Activated CD8-positive, alpha-beta memory T cell treated with anti-CD3 and anti-CD28 coated beads for 4 hours (primary cell): ENCODE results near the gene AKAP17A.
"Not testable (repeated sequence)": the region's sequence is repeated elsewhere in the genome, so short reads cannot be mapped to it uniquely, and the experiment has no call there.

Experiments used
- DNase-seq, 2 donors: peaks; one replicate each; pipeline ENCODE4 v3.0.0-alpha.2; 2020; ENCODE audit warnings: low read depth in 2 of 2

The AKAP17A gene

GRCh38 chrX:1602299-1602698, 10.9 kb downstream of the AKAP17A start:
- DNase-seq = no peak

- no peak for DNase-seq
These were observed 15.1 kb downstream of the AKAP17A start for GRCh38 chrX:1606496-1606895.

GRCh38 chrX:1609311-1609710, 17.9 kb downstream of the AKAP17A start:
- no peak for DNase-seq

- DNase-seq = no peak
These were observed 18.4 kb downstream of the AKAP17A start for GRCh38 chrX:1609762-1610161.

- DNase-seq = no peak
These were observed 18.8 kb downstream of the AKAP17A start for GRCh38 chrX:1610166-1610565.

- no peak for DNase-seq
These were observed 19.3 kb downstream of the AKAP17A start for GRCh38 chrX:1610736-1611135.

- no peak for DNase-seq
These were observed 21.4 kb downstream of the AKAP17A start for GRCh38 chrX:1612641-1613286.

GRCh38 chrX:1614927-1615326, 23.5 kb downstream of the AKAP17A start, which contains the start of gene ASMT:
ASMT (plus strand) TSS chrX:1615059; CDS start chrX:1615200, 141 bp downstream.
- DNase-seq = no peak

- no peak for DNase-seq
These were observed 27.3 kb downstream of the AKAP17A start for GRCh38 chrX:1618689-1619088.

- DNase-seq = no peak
These were observed 32.3 kb downstream of the AKAP17A start for GRCh38 chrX:1623691-1624090.

GRCh38 chrX:1624158-1624860, 32.9 kb downstream of the AKAP17A start:
- DNase-seq = not testable (repeated sequence)

GRCh38 chrX:1624861-1625215, 33.4 kb downstream of the AKAP17A start:
- not testable (repeated sequence) for DNase-seq

GRCh38 chrX:1629244-1629643, 37.8 kb downstream of the AKAP17A start:
- DNase-seq = no peak

GRCh38 chrX:1646009-1646408, 54.6 kb downstream of the AKAP17A start:
- no peak for DNase-seq

GRCh38 chrX:1649621-1650020, 58.2 kb downstream of the AKAP17A start:
- DNase-seq = no peak
